CD14-positive monocyte (primary cell): ENCODE measurements around the gene BTG3. TPM values are rescaled to one million over a fixed set of nuclear protein-coding genes. Genes with fewer than 3 reads are reported as not detected.

Experiments
- DNase-seq, 3 donors: peaks; one replicate each; pipeline ENCODE4 v3.0.0-alpha.2; 2011 to 2022
- H2AFZ ChIP-seq: 2 replicates; pipeline ENCODE4 v1.6.0; 2012; ENCODE audit warnings: mild to moderate bottlenecking, low read depth, low read length, inconsistent platforms; ENCODE audit not compliant: insufficient read depth, poor library complexity, severe bottlenecking
- H3K27ac ChIP-seq, 2 donors: 1 replicate in 1 of 2; 2 replicates in 1 of 2; pipeline ENCODE4 v1.5.1; 2012 to 2013; ENCODE audit warnings: low read length in 2 of 2, control low read depth in 1 of 2, inconsistent platforms in 1 of 2, low read depth in 1 of 2, mild to moderate bottlenecking in 1 of 2
- H3K27me3 ChIP-seq, 2 donors: one replicate each; pipeline versions ENCODE4 v1.6.0 to v1.6.1; 2011 to 2013; ENCODE audit warnings: low read length in 2 of 2; ENCODE audit not compliant: control insufficient read depth in 2 of 2, insufficient read depth in 2 of 2
- H3K36me3 ChIP-seq, 2 donors: replicated peaks in 1 of 2; 1 replicate in 1 of 2; 2 replicates in 1 of 2; pipeline versions ENCODE4 v1.5.1 to v1.6.1; 2012 to 2013; ENCODE audit warnings: low read length in 2 of 2, control low read depth in 1 of 2, inconsistent platforms in 1 of 2, mild to moderate bottlenecking in 1 of 2; ENCODE audit not compliant: insufficient read depth in 2 of 2, control insufficient read depth in 1 of 2
- H3K4me1 ChIP-seq, 2 donors: 1 replicate in 1 of 2; 2 replicates in 1 of 2; pipeline versions ENCODE4 v1.5.1 to v1.6.1; 2012 to 2013; ENCODE audit warnings: low read length in 2 of 2, control low read depth in 1 of 2, inconsistent platforms in 1 of 2, mild to moderate bottlenecking in 1 of 2, moderate library complexity in 1 of 2; ENCODE audit not compliant: insufficient read depth in 2 of 2, control insufficient read depth in 1 of 2
- H3K4me2 ChIP-seq: replicated peaks from 2 replicates; pipeline ENCODE3; 2012; ENCODE audit warnings: low read length, moderate library complexity, mild to moderate bottlenecking; ENCODE audit not compliant: poor library complexity, severe bottlenecking; ENCODE audit errors: extremely low read depth
- H3K4me3 ChIP-seq, 3 experiments: fragments of 200-600 bp in 1 of 3; sonication (generic) in 1 of 3; replicated peaks in 1 of 3; 1 replicate in 2 of 3; 2 replicates in 1 of 3; pipeline ENCODE4 v1.5.1; 2011 to 2013; ENCODE audit warnings: low read length in 3 of 3, mild to moderate bottlenecking in 3 of 3, control low read depth in 2 of 3, low read depth in 2 of 3, inconsistent platforms in 1 of 3, moderate library complexity in 1 of 3
- H3K79me2 ChIP-seq: 2 replicates; pipeline ENCODE4 v1.6.0; 2012; ENCODE audit warnings: mild to moderate bottlenecking, control low read depth, inconsistent platforms, low read length, moderate library complexity; ENCODE audit not compliant: insufficient read depth
- H3K9ac ChIP-seq: 2 replicates; pipeline ENCODE4 v1.6.0; 2017; ENCODE audit warnings: low read length, mild to moderate bottlenecking; ENCODE audit not compliant: insufficient read depth, poor library complexity, severe bottlenecking
- H3K9me3 ChIP-seq, 2 donors: replicated peaks in 1 of 2; 1 replicate in 1 of 2; 2 replicates in 1 of 2; pipeline versions ENCODE4 v1.5.1 to v1.6.1; 2012 to 2013; ENCODE audit warnings: low read length in 2 of 2, control low read depth in 1 of 2; ENCODE audit not compliant: control insufficient read depth in 1 of 2, insufficient read depth in 1 of 2
- H4K20me1 ChIP-seq: 2 replicates; pipeline ENCODE4 v1.6.0; 2012; ENCODE audit warnings: mild to moderate bottlenecking, low read length, control low read depth, moderate library complexity; ENCODE audit not compliant: insufficient read depth
- H3K27ac Mint-ChIP-seq, 7 donors: one replicate each; pipeline ENCODE4 v1.8.0; 2020; ENCODE audit warnings: mild to moderate bottlenecking in 7 of 7, mixed read lengths in 7 of 7, moderate library complexity in 6 of 7, inconsistent platforms in 2 of 7
- H3K27me3 Mint-ChIP-seq, 3 donors: one replicate each; pipeline ENCODE4 v1.8.0; 2021 to 2022; ENCODE audit warnings: low read depth in 3 of 3, mild to moderate bottlenecking in 3 of 3, mixed read lengths in 3 of 3, moderate library complexity in 3 of 3, inconsistent platforms in 1 of 3
- H3K36me3 Mint-ChIP-seq, 2 donors: one replicate each; pipeline ENCODE4 v1.8.0; 2020; ENCODE audit warnings: mixed read lengths in 2 of 2, inconsistent platforms in 1 of 2, mild to moderate bottlenecking in 1 of 2
- H3K4me1 Mint-ChIP-seq: one replicate; pipeline ENCODE4 v1.8.0; 2020; ENCODE audit warnings: mild to moderate bottlenecking, mixed read lengths
- H3K4me3 Mint-ChIP-seq, 2 donors: one replicate each; pipeline ENCODE4 v1.8.0; 2020; ENCODE audit warnings: mild to moderate bottlenecking in 2 of 2, mixed read lengths in 2 of 2, moderate library complexity in 1 of 2
- H3K9me3 Mint-ChIP-seq, 7 donors: one replicate each; pipeline ENCODE4 v1.8.0; 2020 to 2022; ENCODE audit warnings: mixed read lengths in 7 of 7, mild to moderate bottlenecking in 6 of 7, moderate library complexity in 6 of 7, inconsistent platforms in 2 of 7
- CTCF ChIP-seq: fragments of 200-600 bp; IDR thresholded peaks from one replicate; pipeline ENCODE4 v1.8.0; 2022; ENCODE audit warnings: antibody characterized with exemption, mild to moderate bottlenecking
- WGBS: methylation state at CpG from one replicate; pipeline ENCODE4 v1.1.5; 2013; ENCODE audit warnings: missing lambda C conversion rate; ENCODE audit not compliant: insufficient coverage; 5-methylcytosine and 5-hydroxymethylcytosine counted together
- intact Hi-C, 2 donors: fragments of 100-400 bp; cut with micrococcal nuclease; formaldehyde crosslinking; loops; one replicate each; pipeline versions ENCODE4 v1.15.0 to v1.15.1; 2023
- polyA plus RNA-seq, 3 donors: library from polyadenylated mRNA; depleted of rRNA in 1 of 3; unstranded in 2 of 3; stranded (reverse) in 1 of 3; fragments of 300-500 nt in 2 of 3; fragments of >200 nt in 1 of 3; fragmentation: Illumina TruSeq in 2 of 3; gene quantifications; 1 replicate in 2 of 3; 2 replicates in 1 of 3; pipeline ENCODE4 v1.2.3, GENCODE V29; 2012 to 2021

BTG3 gene
- polyA plus RNA-seq, 3 donors: 1.9 to 10.4 (median 2.0) TPM

DNA sequence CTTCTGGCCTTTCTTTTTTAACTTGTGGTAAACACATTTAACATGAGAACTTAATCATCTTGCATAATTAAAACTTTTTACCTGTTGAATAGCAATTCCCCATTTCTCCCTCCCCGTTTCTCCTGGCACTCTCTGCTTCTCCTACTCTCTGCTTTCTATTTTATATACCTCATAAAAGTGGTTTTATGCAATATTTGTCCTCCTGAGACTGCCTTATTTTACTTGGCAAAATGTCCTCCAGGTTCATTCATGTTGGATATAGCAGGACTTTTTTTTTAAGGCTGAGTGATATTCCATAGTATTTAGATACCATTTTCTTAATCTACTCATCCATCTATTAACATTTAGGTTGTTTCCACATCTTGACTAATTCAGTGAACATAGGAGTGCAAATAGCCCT is 35.0 kb downstream of the BTG3 start:
- no peaks in the 10 kb centered on the region for H4K20me1 ChIP-seq
- no peak overlapping the region for H3K4me2 ChIP-seq
- no peak overlapping the region for H3K27ac ChIP-seq
- intact Hi-C loops: no loop called here
- H3K36me3 ChIP-seq: no peaks in the 10 kb centered on the region
- Mint-ChIP-seq H3K4me1 (no peaks in the 10 kb centered on the region), H3K4me3 (no peak overlapping the region), H3K36me3 (no peaks in the 10 kb centered on the region), H3K9me3 (no peaks in the 10 kb centered on the region), H3K27ac (no peak overlapping the region), H3K27me3 (peaks cover 0 to 14% (median 5%) of the 10 kb centered on the region in 3 donors)
- 80% methylated on average over 1 of the region's 1 CpG for WGBS
- no peaks in the 10 kb centered on the region for H3K4me1 ChIP-seq
- DNase-seq: no peak
- H3K9ac ChIP-seq: no peak overlapping the region
- no peak for TF ChIP-seq CTCF
- no peak overlapping the region for H3K4me3 ChIP-seq
- no peaks in the 10 kb centered on the region for H3K79me2 ChIP-seq
- H3K9me3 ChIP-seq: no peaks in the 10 kb centered on the region
- no peak overlapping the region for H2AFZ ChIP-seq
- no peaks in the 10 kb centered on the region for H3K27me3 ChIP-seq

GRCh38 chr21:17576080-17576835 is 36.4 kb downstream of the BTG3 start:
- Mint-ChIP-seq H3K4me1 (no peaks in the 10 kb centered on the region), H3K4me3 (no peak overlapping the region), H3K27ac (no peak overlapping the region), H3K27me3 (peaks cover 0 to 12% (median 5%) of the 10 kb centered on the region in 3 donors), H3K36me3 (no peaks in the 10 kb centered on the region), H3K9me3 (no peaks in the 10 kb centered on the region)
- H3K4me1 ChIP-seq: no peaks in the 10 kb centered on the region
- H2AFZ ChIP-seq: no peak overlapping the region
- no peak for TF ChIP-seq CTCF
- no peaks in the 10 kb centered on the region for H3K9me3 ChIP-seq
- no peaks in the 10 kb centered on the region for H3K36me3 ChIP-seq
- WGBS: 60% methylated on average over 1 of the region's 5 CpGs
- no peaks in the 10 kb centered on the region for H3K79me2 ChIP-seq
- no peak overlapping the region for H3K4me2 ChIP-seq
- intact Hi-C loops: no loop called here
- no peak overlapping the region for H3K9ac ChIP-seq
- H3K27me3 ChIP-seq: no peaks in the 10 kb centered on the region
- no peak for DNase-seq
- H4K20me1 ChIP-seq: no peaks in the 10 kb centered on the region
- no peak overlapping the region for H3K27ac ChIP-seq
- no peak overlapping the region for H3K4me3 ChIP-seq
